ENCODE data around the gene SND1. TPM values are rescaled to one million over a fixed set of nuclear protein-coding genes. Genes with fewer than 3 reads are reported as not detected.

The SND1 gene
- total RNA-seq, 1 donor from 2014 or later: 232 TPM

- FAIRE-seq: no peak
- Histone ChIP-seq H3K36me3 (ENCODE audit: control insufficient read depth, insufficient read depth, low read length) (no peaks in the 10 kb centered on the region), H3K27me3 (ENCODE audit: control insufficient read depth, insufficient read depth, low read length) (peaks cover 13% of the 10 kb centered on the region), H3K4me3 (ENCODE audit: low read depth, low read length) (no peak overlapping the region)
- no peak for TF ChIP-seq CTCF (IDR thresholded peaks at IDR 0.05; ENCODE audit: insufficient read depth, low read length, severe bottlenecking)
- no peak for DNase-seq (ENCODE audit: low read depth)
These were observed 33.2 kb upstream of the SND1 start for GRCh38 chr7:127618775-127619174.

- no peak for TF ChIP-seq CTCF (IDR thresholded peaks at IDR 0.05; ENCODE audit: insufficient read depth, low read length, severe bottlenecking)
- FAIRE-seq: no peak
- Histone ChIP-seq H3K36me3 (ENCODE audit: control insufficient read depth, insufficient read depth, low read length) (no peaks in the 10 kb centered on the region), H3K4me3 (ENCODE audit: low read depth, low read length) (no peak overlapping the region), H3K27me3 (ENCODE audit: control insufficient read depth, insufficient read depth, low read length) (peaks cover 15% of the 10 kb centered on the region)
- no peak for DNase-seq (ENCODE audit: low read depth)
These were observed 32.2 kb upstream of the SND1 start for GRCh38 chr7:127619681-127620405.

GRCh38 chr7:127620406-127621233 lies 31.4 kb upstream of the SND1 start:
- no peak for DNase-seq (ENCODE audit: low read depth)
- no peak for FAIRE-seq
- H3K4me3 ChIP-seq (ENCODE audit: low read depth, low read length): no peak overlapping the region
- peaks cover 15% of the 10 kb centered on the region for H3K27me3 ChIP-seq (ENCODE audit: control insufficient read depth, insufficient read depth, low read length)
- no peak for TF ChIP-seq CTCF (IDR thresholded peaks at IDR 0.05; ENCODE audit: insufficient read depth, low read length, severe bottlenecking)
- no peaks in the 10 kb centered on the region for H3K36me3 ChIP-seq (ENCODE audit: control insufficient read depth, insufficient read depth, low read length)

- TF ChIP-seq CTCF (IDR thresholded peaks at IDR 0.05; ENCODE audit: insufficient read depth, low read length, severe bottlenecking): no peak
- Histone ChIP-seq H3K36me3 (ENCODE audit: control insufficient read depth, insufficient read depth, low read length) (no peaks in the 10 kb centered on the region), H3K27me3 (ENCODE audit: control insufficient read depth, insufficient read depth, low read length) (peaks cover 4% of the 10 kb centered on the region), H3K4me3 (ENCODE audit: low read depth, low read length) (no peak overlapping the region)
- DNase-seq (ENCODE audit: low read depth) (no peak), FAIRE-seq (no peak)
These were observed 26.7 kb upstream of the SND1 start for GRCh38 chr7:127625331-127625730.

GRCh38 chr7:127628445-127628844 lies 23.5 kb upstream of the SND1 start:
- peaks cover 2% of the 10 kb centered on the region for H3K27me3 ChIP-seq (ENCODE audit: control insufficient read depth, insufficient read depth, low read length)
- DNase-seq (ENCODE audit: low read depth): no peak
- TF ChIP-seq CTCF (IDR thresholded peaks at IDR 0.05; ENCODE audit: insufficient read depth, low read length, severe bottlenecking): no peak
- H3K4me3 ChIP-seq (ENCODE audit: low read depth, low read length): no peak overlapping the region
- no peaks in the 10 kb centered on the region for H3K36me3 ChIP-seq (ENCODE audit: control insufficient read depth, insufficient read depth, low read length)
- FAIRE-seq: no peak

All from bronchial epithelial cell (primary cell).